Measurements from ENCODE around the gene RPS2. TPM values are rescaled to one million over a fixed set of nuclear protein-coding genes. Genes with fewer than 3 reads are reported as not detected.

The RPS2 gene
- total RNA-seq, 1 donor from 2014 or later: 2,286 TPM

- Mint-ChIP-seq H3K36me3 (ENCODE audit: unreplicated experiment) (no peaks in the 10 kb centered on the region), H3K4me1 (ENCODE audit: unreplicated experiment) (peaks cover 9% of the 10 kb centered on the region), H3K4me3 (ENCODE audit: unreplicated experiment) (no peak overlapping the region), H3K9me3 (ENCODE audit: unreplicated experiment) (no peaks in the 10 kb centered on the region), H3K27me3 (ENCODE audit: unreplicated experiment) (peaks cover 28% of the 10 kb centered on the region), H3K27ac (ENCODE audit: unreplicated experiment) (no peak overlapping the region)
- TF ChIP-seq, protein P1, sequence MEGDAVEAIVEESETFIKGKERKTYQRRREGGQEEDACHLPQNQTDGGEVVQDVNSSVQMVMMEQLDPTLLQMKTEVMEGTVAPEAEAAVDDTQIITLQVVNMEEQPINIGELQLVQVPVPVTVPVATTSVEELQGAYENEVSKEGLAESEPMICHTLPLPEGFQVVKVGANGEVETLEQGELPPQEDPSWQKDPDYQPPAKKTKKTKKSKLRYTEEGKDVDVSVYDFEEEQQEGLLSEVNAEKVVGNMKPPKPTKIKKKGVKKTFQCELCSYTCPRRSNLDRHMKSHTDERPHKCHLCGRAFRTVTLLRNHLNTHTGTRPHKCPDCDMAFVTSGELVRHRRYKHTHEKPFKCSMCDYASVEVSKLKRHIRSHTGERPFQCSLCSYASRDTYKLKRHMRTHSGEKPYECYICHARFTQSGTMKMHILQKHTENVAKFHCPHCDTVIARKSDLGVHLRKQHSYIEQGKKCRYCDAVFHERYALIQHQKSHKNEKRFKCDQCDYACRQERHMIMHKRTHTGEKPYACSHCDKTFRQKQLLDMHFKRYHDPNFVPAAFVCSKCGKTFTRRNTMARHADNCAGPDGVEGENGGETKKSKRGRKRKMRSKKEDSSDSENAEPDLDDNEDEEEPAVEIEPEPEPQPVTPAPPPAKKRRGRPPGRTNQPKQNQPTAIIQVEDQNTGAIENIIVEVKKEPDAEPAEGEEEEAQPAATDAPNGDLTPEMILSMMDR (IDR thresholded peaks at IDR 0.05): no peak
- DNase-seq (ENCODE audit: extremely low spot score, unreplicated experiment): no peak
Observed at GRCh38 chr16:1914084-1914608, 50.5 kb downstream of the RPS2 start.

GRCh38 chr16:1913327-1914083, 51.1 kb downstream of the RPS2 start:
- H3K9me3 Mint-ChIP-seq (ENCODE audit: unreplicated experiment): no peaks in the 10 kb centered on the region
- H3K27me3 Mint-ChIP-seq (ENCODE audit: unreplicated experiment): peaks cover 23% of the 10 kb centered on the region
- DNase-seq (ENCODE audit: extremely low spot score, unreplicated experiment): no peak
- H3K36me3 Mint-ChIP-seq (ENCODE audit: unreplicated experiment): no peaks in the 10 kb centered on the region
- no peak overlapping the region for H3K27ac Mint-ChIP-seq (ENCODE audit: unreplicated experiment)
- no peak overlapping the region for H3K4me3 Mint-ChIP-seq (ENCODE audit: unreplicated experiment)
- TF ChIP-seq, protein P1 (IDR thresholded peaks at IDR 0.05): no peak
- peaks cover 12% of the 10 kb centered on the region for H3K4me1 Mint-ChIP-seq (ENCODE audit: unreplicated experiment)

- Mint-ChIP-seq H3K27me3 (ENCODE audit: unreplicated experiment) (peaks cover 23% of the 10 kb centered on the region), H3K36me3 (ENCODE audit: unreplicated experiment) (no peaks in the 10 kb centered on the region), H3K9me3 (ENCODE audit: unreplicated experiment) (no peaks in the 10 kb centered on the region), H3K27ac (ENCODE audit: unreplicated experiment) (no peak overlapping the region), H3K4me3 (ENCODE audit: unreplicated experiment) (no peak overlapping the region), H3K4me1 (ENCODE audit: unreplicated experiment) (peaks cover 12% of the 10 kb centered on the region)
- TF ChIP-seq, protein P1 (IDR thresholded peaks at IDR 0.05): no peak
- DNase-seq (ENCODE audit: extremely low spot score, unreplicated experiment): no peak
Observed at GRCh38 chr16:1912215-1912543, 52.4 kb downstream of the RPS2 start.

Other genes starting within 250 kb of the RPS2 start
- 45.8 and 48.8 TPM in 2 replicates for gene NME3, start 193.3 kb downstream of the RPS2 start, total RNA-seq
- gene EME2, start 192.0 kb downstream of the RPS2 start, total RNA-seq: 21.5 and 22.4 TPM in 2 replicates
- gene MRPS34, start 191.7 kb downstream of the RPS2 start, total RNA-seq: 70.9 and 73.9 TPM in 2 replicates
- gene SPSB3, start 182.3 kb downstream of the RPS2 start, total RNA-seq: 52.8 and 53.4 TPM in 2 replicates
- gene NUBP2, start 181.9 kb downstream of the RPS2 start, total RNA-seq: 55.5 and 56.3 TPM in 2 replicates
- 0.34 and 0.43 TPM in 2 replicates for gene IGFALS, start 171.1 kb downstream of the RPS2 start, total RNA-seq
- gene HAGH, start 138.0 kb downstream of the RPS2 start, total RNA-seq: 55.0 and 57.0 TPM in 2 replicates
- gene FAHD1, start 137.6 kb downstream of the RPS2 start, total RNA-seq: 25.9 and 29.5 TPM in 2 replicates
- gene MEIOB, start 92.7 kb downstream of the RPS2 start, total RNA-seq: 0.63 and 1.2 TPM in 2 replicates
- not detected in 2 replicates for gene HS3ST6, start 46.4 kb downstream of the RPS2 start, total RNA-seq
- 17.1 and 21.0 TPM in 2 replicates for gene MSRB1, start 21.6 kb downstream of the RPS2 start, total RNA-seq
- gene RPL3L, start 10.1 kb downstream of the RPS2 start, total RNA-seq: 1.2 TPM in 1 of 2 replicates, not detected in the other
- 126 TPM in 2 replicates for gene NDUFB10, start 5.3 kb downstream of the RPS2 start, total RNA-seq
- 0.46 TPM in 1 of 2 replicates, not detected in the other for gene RNF151, start 2.0 kb upstream of the RPS2 start, total RNA-seq
- gene TBL3, start 7.2 kb upstream of the RPS2 start, total RNA-seq: 29.9 and 32.0 TPM in 2 replicates
- 0.54 and 0.91 TPM in 2 replicates for gene NOXO1, start 16.6 kb upstream of the RPS2 start, total RNA-seq
- 21.2 and 24.7 TPM in 2 replicates for gene GFER, start 19.4 kb upstream of the RPS2 start, total RNA-seq
- gene SYNGR3, start 25.1 kb upstream of the RPS2 start, total RNA-seq: 0.57 and 0.91 TPM in 2 replicates
- 45.4 and 46.9 TPM in 2 replicates for gene ZNF598, start 45.0 kb upstream of the RPS2 start, total RNA-seq
- 4.1 and 4.4 TPM in 2 replicates for gene NPW, start 55.0 kb upstream of the RPS2 start, total RNA-seq
- 143 and 146 TPM in 2 replicates for gene NHERF2, start 62.1 kb upstream of the RPS2 start, total RNA-seq
- 22.2 and 24.3 TPM in 2 replicates for gene NTHL1, start 83.0 kb upstream of the RPS2 start, total RNA-seq
- gene TSC2, start 83.2 kb upstream of the RPS2 start, total RNA-seq: 183 and 194 TPM in 2 replicates
- 169 and 188 TPM in 2 replicates for gene PKD1, start 171.1 kb upstream of the RPS2 start, total RNA-seq
- gene RAB26, start 183.8 kb upstream of the RPS2 start, total RNA-seq: 2.0 and 3.4 TPM in 2 replicates
- 78.1 and 84.9 TPM in 2 replicates for gene TRAF7, start 191.0 kb upstream of the RPS2 start, total RNA-seq
- 2.4 and 3.7 TPM in 2 replicates for gene CASKIN1, start 231.8 kb upstream of the RPS2 start, total RNA-seq
- 57.6 and 60.2 TPM in 2 replicates for gene MLST8, start 240.6 kb upstream of the RPS2 start, total RNA-seq
- 6.6 and 10.1 TPM in 2 replicates for gene BRICD5, start 246.0 kb upstream of the RPS2 start, total RNA-seq